ENCODE results near the gene CDH24. TPM values are rescaled to one million over a fixed set of nuclear protein-coding genes. Genes with fewer than 3 reads are reported as not detected.
A peak's percentile ranks its signal among the peaks of the same experiment; 100 is the strongest.

Gene CDH24
- total and polyA plus RNA-seq, 9 of the 15 experiments (the other 6 are each of a cell fraction or from before 2014, with no cell fraction given) = 0.04 to 16.2 (median 4.9) TPM

- no peak for TF ChIP-seq FOXK1 (CRISPR knock-in tag; IDR thresholded peaks at IDR 0.05; ENCODE audit: borderline replicate concordance)
- TF ChIP-seq SMAD4 (CRISPR knock-in tag; conservative IDR thresholded peaks at IDR 0.05) = no peak
- TF ChIP-seq KDM5B (IDR thresholded peaks at IDR 0.05; ENCODE audit: insufficient replicate concordance, low read depth, low read length) = no peak
- TF ChIP-seq CTBP1 (IDR thresholded peaks at IDR 0.05; ENCODE audit: borderline replicate concordance) = peak; percentile 43; the same call in 1 of the 2 replicates
- no peak; the same call in 1 of the 2 replicates for TF ChIP-seq EP400 (IDR thresholded peaks at IDR 0.05)
- TF ChIP-seq PTRF (tag; IDR thresholded peaks at IDR 0.05) = no peak
- TF ChIP-seq PCBP1 (IDR thresholded peaks at IDR 0.05; ENCODE audit: low read depth, low read length, poor library complexity, severe bottlenecking) = no peak
- peak; percentile 32; the same call in 1 of the 2 replicates for TF ChIP-seq DPF2 (IDR thresholded peaks at IDR 0.05)
- no peak for TF ChIP-seq HBP1 (CRISPR knock-in tag; IDR thresholded peaks at IDR 0.05)
- TF ChIP-seq KAT7 (CRISPR knock-in tag; IDR thresholded peaks at IDR 0.05; ENCODE audit: borderline replicate concordance) = no peak
- no peak for TF ChIP-seq GMEB1 (CRISPR knock-in tag; IDR thresholded peaks at IDR 0.05)
- no peak for TF ChIP-seq ZNF121 (CRISPR knock-in tag; conservative IDR thresholded peaks at IDR 0.05)
- no peak for TF ChIP-seq ZNF75A (CRISPR knock-in tag; IDR thresholded peaks at IDR 0.05)
- TF ChIP-seq ZEB2 (IDR thresholded peaks at IDR 0.05) = no peak
- no peak for TF ChIP-seq HES1 (IDR thresholded peaks at IDR 0.05; ENCODE audit: low read depth)
- TF ChIP-seq ZNF146 (CRISPR knock-in tag; IDR thresholded peaks at IDR 0.05; ENCODE audit: unreplicated experiment) = no peak
- 0 out of 2 replicates have a peak, but pooled peaks have one; percentile 19 for TF ChIP-seq ARID1B (IDR thresholded peaks at IDR 0.05)
- TF ChIP-seq ZNF143 (CRISPR knock-in tag; IDR thresholded peaks at IDR 0.05) = no peak
- TF ChIP-seq TBP (optimal IDR thresholded peaks at IDR 0.05; ENCODE audit: low read depth, low read length) = no peak
- no peak for TF ChIP-seq SREBF2 (CRISPR knock-in tag; IDR thresholded peaks at IDR 0.05)
- TF ChIP-seq TAF15 (IDR thresholded peaks at IDR 0.05; ENCODE audit: low read depth, low read length) = no peak
- TF ChIP-seq ZNF551 (CRISPR knock-in tag; IDR thresholded peaks at IDR 0.05) = no peak
- TF ChIP-seq ZNF586 (CRISPR knock-in tag; conservative IDR thresholded peaks at IDR 0.05) = no peak
- no peak for TF ChIP-seq THRA (IDR thresholded peaks at IDR 0.05)
- no peak for TF ChIP-seq IRF1 (CRISPR knock-in tag; IDR thresholded peaks at IDR 0.05; ENCODE audit: borderline replicate concordance)
These were observed 11.6 kb upstream of the CDH24 start (continued) for GRCh38 chr14:23068789-23069412.
